ENCODE results near the gene NTNG1.

NTNG1 gene

GRCh38 chr1:107293901-107294613 lies 153.2 kb downstream of the NTNG1 start:
- no peak for DNase-seq (ENCODE audit: low read depth in 1 of 2, low spot score in 1 of 2)
- TF ChIP-seq CTCF (IDR thresholded peaks at IDR 0.05; ENCODE audit: insufficient read depth, low read length): no peak
- TF ChIP-seq GABPA (IDR thresholded peaks at IDR 0.05; ENCODE audit: low read depth): no peak
- no peak for TF ChIP-seq SPI1 (IDR thresholded peaks at IDR 0.05; ENCODE audit: borderline replicate concordance, low read depth)
- no peak for TF ChIP-seq REST (IDR thresholded peaks at IDR 0.05; ENCODE audit: insufficient replicate concordance, low read depth)
- no peak for TF ChIP-seq POLR2AphosphoS5 (IDR thresholded peaks at IDR 0.05; ENCODE audit: low read depth)
- Histone ChIP-seq H3K27ac (replicated peaks) (no peak overlapping the region), H3K4me3 (replicated peaks; ENCODE audit: insufficient read depth, low read length) (no peak overlapping the region), H3K27me3 (ENCODE audit: insufficient read depth, poor library complexity, severe bottlenecking) (no peaks in the 10 kb centered on the region)

GRCh38 chr1:107294686-107295085 lies 153.8 kb downstream of the NTNG1 start:
- DNase-seq (ENCODE audit: low read depth in 1 of 2, low spot score in 1 of 2): no peak
- Histone ChIP-seq H3K4me3 (replicated peaks; ENCODE audit: insufficient read depth, low read length) (no peak overlapping the region), H3K27ac (replicated peaks) (no peak overlapping the region), H3K27me3 (ENCODE audit: insufficient read depth, poor library complexity, severe bottlenecking) (no peaks in the 10 kb centered on the region)
- TF ChIP-seq POLR2AphosphoS5 (IDR thresholded peaks at IDR 0.05; ENCODE audit: low read depth) (no peak), REST (IDR thresholded peaks at IDR 0.05; ENCODE audit: insufficient replicate concordance, low read depth) (no peak), CTCF (IDR thresholded peaks at IDR 0.05; ENCODE audit: insufficient read depth, low read length) (no peak), GABPA (IDR thresholded peaks at IDR 0.05; ENCODE audit: low read depth) (no peak), SPI1 (IDR thresholded peaks at IDR 0.05; ENCODE audit: borderline replicate concordance, low read depth) (no peak)

- no peaks in the 10 kb centered on the region for H3K27me3 ChIP-seq (ENCODE audit: insufficient read depth, poor library complexity, severe bottlenecking)
- TF ChIP-seq CTCF (IDR thresholded peaks at IDR 0.05; ENCODE audit: insufficient read depth, low read length): no peak
- TF ChIP-seq REST (IDR thresholded peaks at IDR 0.05; ENCODE audit: insufficient replicate concordance, low read depth): no peak
- no peak for TF ChIP-seq SPI1 (IDR thresholded peaks at IDR 0.05; ENCODE audit: borderline replicate concordance, low read depth)
- TF ChIP-seq GABPA (IDR thresholded peaks at IDR 0.05; ENCODE audit: low read depth): no peak
- no peak overlapping the region for H3K27ac ChIP-seq (replicated peaks)
- DNase-seq (ENCODE audit: low read depth in 1 of 2, low spot score in 1 of 2): no peak
- H3K4me3 ChIP-seq (replicated peaks; ENCODE audit: insufficient read depth, low read length): no peak overlapping the region
Measured at GRCh38 chr1:107297681-107298080, 156.8 kb downstream of the NTNG1 start.
